NB4 (cell line): Measurements from ENCODE around the gene PRR36.

ENCODE experiments used
- DNase-seq: peaks from one replicate; pipeline ENCODE4 v3.0.0; 2010; ENCODE audit warnings: low read depth
- H3K4me3 ChIP-seq: one replicate; pipeline ENCODE4 v1.5.1; 2011; ENCODE audit warnings: mild to moderate bottlenecking, low read depth, low read length, moderate library complexity
- CTCF ChIP-seq: IDR thresholded peaks from one replicate; pipeline ENCODE4 v1.5.1; 2012; ENCODE audit warnings: low read depth, low read length
- MYC ChIP-seq: IDR thresholded peaks from 2 replicates; pipeline ENCODE4 v1.6.1; 2011; ENCODE audit warnings: low read depth, low read length
- POLR2A ChIP-seq: IDR thresholded peaks from 2 replicates; pipeline ENCODE4 v1.6.1; 2011; ENCODE audit warnings: mild to moderate bottlenecking; ENCODE audit not compliant: insufficient read length; ENCODE audit errors: extremely low read depth
- TF ChIP-seq, protein P1 (sequence below): IDR thresholded peaks from 2 replicates; pipeline ENCODE4 v1.6.1; 2011; ENCODE audit warnings: low read depth, low read length

PRR36 gene

GRCh38 chr19:7858109-7858770 is 15.9 kb downstream of the PRR36 start:
- TF ChIP-seq, protein P1, sequence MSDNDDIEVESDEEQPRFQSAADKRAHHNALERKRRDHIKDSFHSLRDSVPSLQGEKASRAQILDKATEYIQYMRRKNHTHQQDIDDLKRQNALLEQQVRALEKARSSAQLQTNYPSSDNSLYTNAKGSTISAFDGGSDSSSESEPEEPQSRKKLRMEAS: no peak
- TF ChIP-seq CTCF: no peak
- H3K4me3 ChIP-seq: no peak overlapping the region
- DNase-seq: no peak

DNA sequence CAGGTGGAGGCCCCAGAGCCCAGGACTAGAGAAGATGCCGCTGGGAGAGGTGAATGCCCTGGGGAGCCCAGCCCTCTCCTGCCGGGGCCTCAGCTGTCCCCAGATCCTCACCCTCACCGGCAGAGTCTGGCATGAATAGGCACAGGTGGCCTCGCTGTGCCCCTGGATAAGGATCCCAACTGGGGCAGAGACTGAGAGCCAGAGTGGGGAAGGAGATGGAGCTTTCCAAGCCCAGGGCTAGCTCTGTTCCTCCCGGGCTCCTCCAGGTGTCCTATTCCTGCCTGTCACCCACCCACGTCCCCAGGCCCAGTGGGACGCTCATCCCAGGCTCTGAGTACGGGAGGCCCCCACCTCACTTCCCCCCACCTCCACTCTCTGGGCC is 16.5 kb downstream of the PRR36 start:
- no peak overlapping the region for H3K4me3 ChIP-seq
- TF ChIP-seq, protein P1: no peak
- TF ChIP-seq CTCF: no peak
- TF ChIP-seq POLR2A: no peak
- no peak for TF ChIP-seq MYC
- no peak for DNase-seq

DNA sequence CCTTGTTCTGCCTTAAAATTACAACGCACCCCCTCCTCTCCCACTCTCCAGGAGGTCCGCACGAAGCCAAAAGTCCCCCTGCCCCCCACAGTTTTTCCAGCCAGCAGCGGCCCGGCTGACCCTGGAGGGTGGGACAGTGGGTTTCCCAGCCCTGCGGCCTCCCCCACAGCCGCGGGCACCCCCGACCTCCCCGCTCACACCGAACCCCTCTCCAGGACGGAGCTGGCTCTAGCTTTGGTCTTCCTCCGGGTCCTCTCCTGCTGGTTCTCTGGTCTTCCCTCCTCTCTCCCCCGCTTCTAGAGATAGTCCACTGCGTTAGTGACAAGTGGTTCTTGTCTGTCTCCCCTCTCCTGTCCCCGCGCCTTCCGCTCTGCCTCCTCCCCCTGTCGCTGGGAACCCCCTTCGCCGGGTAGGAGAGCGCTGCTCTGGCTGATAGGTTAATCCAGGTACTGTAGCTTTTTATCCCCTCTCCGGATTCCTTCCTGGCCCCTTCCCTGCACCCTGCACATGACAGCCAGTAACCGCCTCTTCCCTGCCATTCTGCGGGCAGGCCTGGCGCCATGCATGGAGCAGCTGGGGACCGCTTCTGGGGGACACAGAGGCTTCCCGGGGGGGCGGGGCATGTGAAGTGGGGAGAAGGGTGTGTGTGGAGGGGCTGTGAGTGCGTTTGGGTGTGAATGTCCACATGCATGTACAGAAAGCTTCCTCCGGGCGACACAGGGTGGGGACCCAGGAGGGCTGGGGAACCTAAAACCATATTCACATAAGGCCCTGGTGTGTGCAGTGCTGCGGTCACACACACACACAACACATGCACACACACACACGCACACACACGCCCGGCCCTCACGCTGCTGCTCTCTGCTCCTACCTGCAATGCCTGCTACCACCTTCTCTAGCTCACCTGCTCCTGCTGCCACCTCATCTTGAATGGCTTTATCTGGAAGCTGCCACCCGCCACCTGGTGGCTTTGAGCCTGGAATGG is 17.2 kb downstream of the PRR36 start:
- TF ChIP-seq CTCF (no peak), POLR2A (no peak), MYC (no peak)
- TF ChIP-seq, protein P1: no peak
- H3K4me3 ChIP-seq: no peak overlapping the region
- no peak for DNase-seq

- TF ChIP-seq POLR2A (no peak), MYC (no peak), CTCF (no peak)
- TF ChIP-seq, protein P1: no peak
- no peak for DNase-seq
- H3K4me3 ChIP-seq: no peak overlapping the region
These were observed 18.0 kb downstream of the PRR36 start for GRCh38 chr19:7856109-7856591.

DNA sequence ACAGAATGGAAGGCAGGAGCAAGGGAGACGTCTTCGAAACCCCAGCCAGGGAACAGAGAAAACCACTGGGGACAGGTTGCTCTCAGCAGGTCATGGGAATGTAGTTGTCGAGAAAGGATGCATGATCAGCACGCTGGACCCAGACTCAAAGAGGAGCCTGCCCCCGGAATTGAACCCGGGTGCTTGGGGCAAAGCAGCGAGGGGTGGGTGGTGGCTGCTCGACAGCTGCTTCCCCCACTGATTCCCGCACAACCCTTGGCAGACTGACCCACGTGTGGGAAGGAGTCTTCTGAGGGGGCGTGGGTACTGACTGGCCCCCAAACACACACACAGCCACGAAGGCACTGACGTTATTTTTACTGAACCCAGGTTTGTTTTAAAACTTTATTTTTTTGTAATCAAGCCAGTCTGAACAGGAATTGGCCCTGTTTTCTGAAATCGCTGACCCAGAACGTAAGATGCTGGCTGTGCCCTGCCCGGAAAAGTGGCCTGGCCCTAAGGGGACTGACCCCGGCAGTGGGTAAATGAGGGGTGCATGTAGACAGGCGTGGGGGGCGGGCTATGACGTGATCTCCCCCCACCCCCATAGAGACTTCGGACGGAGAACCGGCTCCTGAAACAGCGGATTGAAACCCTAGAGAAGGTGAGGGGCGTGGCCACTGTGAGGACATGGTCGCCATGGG is 18.6 kb downstream of the PRR36 start:
- TF ChIP-seq POLR2A (no peak), CTCF (no peak), MYC (no peak)
- TF ChIP-seq, protein P1: no peak
- DNase-seq: no peak
- H3K4me3 ChIP-seq: no peak overlapping the region
